ENCODE results near the gene SF3B6. TPM values are rescaled to one million over a fixed set of nuclear protein-coding genes. Genes with fewer than 3 reads are reported as not detected.

The SF3B6 gene
- total and polyA plus RNA-seq, 2 experiments from 2014 or later, result 140 to 565 TPM

Small RNA genes lying within 50 kb of the gene (small RNA-seq; reads per million reads assigned to genes)
- not detected for gene RNU6-370P (ENCODE audit: low replicate concordance)

Other genes with a start within 250 kb of the SF3B6 start
- gene ATAD2B, start 149.2 kb downstream of the SF3B6 start, total RNA-seq (2014; rRNA removed; shearing (Covaris generic)), result 19.3 and 24.3 TPM in 2 replicates
- 10.2 and 12.4 TPM in 2 replicates for gene ATAD2B, start 149.2 kb downstream of the SF3B6 start, polyA plus RNA-seq (2016; fragmentation: Nextera tagmentation; extraction: Ambion mirVana)
- gene UBXN2A, start 135.9 kb downstream of the SF3B6 start, total RNA-seq (2014; rRNA removed; shearing (Covaris generic)), result 12.1 and 17.7 TPM in 2 replicates
- 11.5 and 12.9 TPM in 2 replicates for gene UBXN2A, start 135.9 kb downstream of the SF3B6 start, polyA plus RNA-seq (2016; fragmentation: Nextera tagmentation; extraction: Ambion mirVana)
- 0.21 TPM in 1 of 2 replicates, not detected in the other for gene MFSD2B, start 66.2 kb downstream of the SF3B6 start, total RNA-seq (2014; rRNA removed; shearing (Covaris generic))
- gene MFSD2B, start 66.2 kb downstream of the SF3B6 start, polyA plus RNA-seq (2016; fragmentation: Nextera tagmentation; extraction: Ambion mirVana), result 0.82 and 2.3 TPM in 2 replicates
- 28.6 and 29.6 TPM in 2 replicates for gene WDCP, start 28.9 kb downstream of the SF3B6 start, total RNA-seq (2014; rRNA removed; shearing (Covaris generic))
- gene WDCP, start 28.9 kb downstream of the SF3B6 start, polyA plus RNA-seq (2016; fragmentation: Nextera tagmentation; extraction: Ambion mirVana), result 7.1 and 10.5 TPM in 2 replicates
- 48.2 and 51.3 TPM in 2 replicates for gene FKBP1B, start 26.6 kb downstream of the SF3B6 start, total RNA-seq (2014; rRNA removed; shearing (Covaris generic))
- gene FKBP1B, start 26.6 kb downstream of the SF3B6 start, polyA plus RNA-seq (2016; fragmentation: Nextera tagmentation; extraction: Ambion mirVana), result 75.7 and 77.1 TPM in 2 replicates
- 35.7 and 36.5 TPM in 2 replicates for gene TP53I3, start 8.5 kb upstream of the SF3B6 start, total RNA-seq (2014; rRNA removed; shearing (Covaris generic))
- gene TP53I3, start 8.5 kb upstream of the SF3B6 start, polyA plus RNA-seq (2016; fragmentation: Nextera tagmentation; extraction: Ambion mirVana), result 24.2 and 27.8 TPM in 2 replicates
- gene PFN4, start 47.0 kb upstream of the SF3B6 start, total RNA-seq (2014; rRNA removed; shearing (Covaris generic)), result 0.28 TPM in 1 of 2 replicates, not detected in the other
- not detected in 2 replicates for gene PFN4, start 47.0 kb upstream of the SF3B6 start, polyA plus RNA-seq (2016; fragmentation: Nextera tagmentation; extraction: Ambion mirVana)
- 2.9 and 3.4 TPM in 2 replicates for gene FAM228B, start 47.1 kb upstream of the SF3B6 start, total RNA-seq (2014; rRNA removed; shearing (Covaris generic))
- 4.1 and 7.9 TPM in 2 replicates for gene FAM228B, start 47.1 kb upstream of the SF3B6 start, polyA plus RNA-seq (2016; fragmentation: Nextera tagmentation; extraction: Ambion mirVana)
- gene FAM228A, start 98.7 kb upstream of the SF3B6 start, total RNA-seq (2014; rRNA removed; shearing (Covaris generic)), result 0.12 and 0.35 TPM in 2 replicates
- gene FAM228A, start 98.7 kb upstream of the SF3B6 start, polyA plus RNA-seq (2016; fragmentation: Nextera tagmentation; extraction: Ambion mirVana), result 0.11 and 0.49 TPM in 2 replicates